Astrocyte of the cerebellum (primary cell): ENCODE measurements around the gene MFF.

Source experiments
- DNase-seq: peaks from one replicate; pipeline ENCODE4 v3.0.0-alpha.2; 2011; ENCODE audit warnings: low read depth
- H3K4me3 ChIP-seq: 2 replicates; pipeline ENCODE4 v1.5.1; 2011; ENCODE audit warnings: mild to moderate bottlenecking, low read depth, low read length, moderate library complexity
- in situ Hi-C: cut with HindIII; loops from 2 replicates; pipeline ENCODE4 v1.10.0; 2017; ENCODE audit warnings: low sequenced_read_pairs
- TF ChIP-seq, protein P1 (sequence below): IDR thresholded peaks from 2 replicates; pipeline ENCODE4 v1.5.1; 2012; ENCODE audit warnings: low read length, low read depth, moderate library complexity, mild to moderate bottlenecking; ENCODE audit errors: missing control alignments

MFF gene, protein sequence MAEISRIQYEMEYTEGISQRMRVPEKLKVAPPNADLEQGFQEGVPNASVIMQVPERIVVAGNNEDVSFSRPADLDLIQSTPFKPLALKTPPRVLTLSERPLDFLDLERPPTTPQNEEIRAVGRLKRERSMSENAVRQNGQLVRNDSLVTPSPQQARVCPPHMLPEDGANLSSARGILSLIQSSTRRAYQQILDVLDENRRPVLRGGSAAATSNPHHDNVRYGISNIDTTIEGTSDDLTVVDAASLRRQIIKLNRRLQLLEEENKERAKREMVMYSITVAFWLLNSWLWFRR

DNA sequence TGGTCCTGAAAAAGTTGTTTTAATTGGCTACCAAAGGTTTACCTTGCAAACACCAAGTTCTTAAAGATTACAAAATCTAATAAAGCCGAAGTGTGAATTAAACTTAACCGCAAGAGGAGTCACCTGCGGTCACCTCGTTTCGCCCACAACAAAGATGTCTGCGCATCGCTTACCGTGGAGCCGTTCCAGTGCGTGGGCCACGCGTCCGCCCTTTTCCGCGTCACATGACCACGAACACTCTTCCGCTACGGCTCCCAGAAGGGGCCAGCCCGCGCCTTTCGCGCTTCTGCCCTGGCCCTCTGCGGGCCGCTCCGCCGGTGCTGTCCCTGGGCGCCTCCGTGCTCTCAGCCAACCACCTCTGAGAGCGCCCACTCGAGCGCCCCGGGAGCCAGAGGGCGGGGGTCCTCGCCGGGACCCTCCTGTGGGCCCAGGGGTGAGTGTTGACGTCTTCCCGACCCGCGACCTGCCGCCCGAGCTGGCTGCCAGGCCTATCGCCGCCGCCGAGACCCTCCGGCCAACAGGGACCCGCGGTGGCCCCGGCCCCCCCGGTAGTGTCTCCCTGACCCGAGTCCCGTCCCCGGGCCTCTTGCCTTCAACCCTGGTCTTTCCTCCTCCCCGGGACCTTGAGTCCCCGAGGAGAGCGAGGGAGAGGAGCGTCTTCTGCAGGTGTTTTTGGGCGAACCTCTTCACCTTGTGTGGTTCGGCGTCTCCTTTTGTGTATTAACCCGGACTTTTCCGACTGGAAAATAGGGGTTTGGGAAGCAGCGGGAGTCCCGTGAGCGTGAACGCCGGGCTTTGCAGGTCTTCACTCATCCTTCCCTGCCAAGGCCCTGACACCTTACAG lies at the start of gene MFF:
MFF (plus strand) TSS at position 257 of the 844 bp plus-strand sequence. CDS start 5,415 bp downstream, outside the sequence.
- TF ChIP-seq, protein P1, sequence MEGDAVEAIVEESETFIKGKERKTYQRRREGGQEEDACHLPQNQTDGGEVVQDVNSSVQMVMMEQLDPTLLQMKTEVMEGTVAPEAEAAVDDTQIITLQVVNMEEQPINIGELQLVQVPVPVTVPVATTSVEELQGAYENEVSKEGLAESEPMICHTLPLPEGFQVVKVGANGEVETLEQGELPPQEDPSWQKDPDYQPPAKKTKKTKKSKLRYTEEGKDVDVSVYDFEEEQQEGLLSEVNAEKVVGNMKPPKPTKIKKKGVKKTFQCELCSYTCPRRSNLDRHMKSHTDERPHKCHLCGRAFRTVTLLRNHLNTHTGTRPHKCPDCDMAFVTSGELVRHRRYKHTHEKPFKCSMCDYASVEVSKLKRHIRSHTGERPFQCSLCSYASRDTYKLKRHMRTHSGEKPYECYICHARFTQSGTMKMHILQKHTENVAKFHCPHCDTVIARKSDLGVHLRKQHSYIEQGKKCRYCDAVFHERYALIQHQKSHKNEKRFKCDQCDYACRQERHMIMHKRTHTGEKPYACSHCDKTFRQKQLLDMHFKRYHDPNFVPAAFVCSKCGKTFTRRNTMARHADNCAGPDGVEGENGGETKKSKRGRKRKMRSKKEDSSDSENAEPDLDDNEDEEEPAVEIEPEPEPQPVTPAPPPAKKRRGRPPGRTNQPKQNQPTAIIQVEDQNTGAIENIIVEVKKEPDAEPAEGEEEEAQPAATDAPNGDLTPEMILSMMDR: peak; percentile 22
- DNase-seq: peak; percentile 80
- in situ Hi-C loops: no loop called here
- H3K4me3 ChIP-seq: peak within 1 kb of the TSS; percentile 59

DNA sequence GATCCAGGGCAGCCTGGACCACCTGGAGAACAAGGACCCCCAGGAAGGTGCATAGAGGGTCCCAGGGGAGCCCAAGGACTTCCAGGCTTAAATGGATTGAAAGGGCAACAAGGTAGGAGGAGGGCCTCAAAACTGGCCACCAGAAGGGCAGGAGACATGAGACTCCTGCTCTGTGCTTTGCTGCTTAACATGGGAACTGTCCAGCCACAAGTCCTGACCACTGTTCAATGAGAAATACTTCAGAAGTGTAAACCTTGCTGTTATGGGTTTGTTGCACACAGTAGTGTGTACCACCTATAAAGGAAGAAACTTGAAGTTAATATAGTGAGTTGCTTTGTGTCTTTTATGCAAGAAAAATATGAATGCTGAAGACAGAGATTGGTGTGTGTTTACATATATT lies 44.2 kb upstream of the MFF start:
- DNase-seq: peak; percentile 1
- TF ChIP-seq, protein P1: no peak

DNA sequence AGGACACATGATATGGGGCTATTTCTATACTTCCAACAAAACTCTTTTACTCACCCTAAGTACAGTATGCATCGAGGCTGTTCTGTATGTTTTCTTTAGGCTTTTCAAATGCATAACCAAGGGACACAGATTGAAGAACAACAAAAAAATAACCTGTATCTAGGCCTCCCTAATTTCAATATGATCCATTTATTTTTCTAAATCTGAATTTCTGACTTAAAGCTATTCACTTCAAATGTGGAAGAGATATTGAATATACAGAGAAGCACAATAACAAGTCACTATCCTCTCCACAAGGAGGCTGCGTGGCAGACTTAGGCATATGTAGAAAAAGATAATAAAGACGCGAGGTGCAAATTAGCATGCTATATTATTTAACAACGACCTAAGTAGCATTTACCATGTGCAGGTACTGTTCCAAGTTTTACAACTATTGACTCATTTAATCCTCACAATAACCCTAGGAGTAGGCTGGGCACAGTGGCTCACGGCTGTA lies 39.3 kb upstream of the MFF start:
- no peak for DNase-seq
- in situ Hi-C loops: no loop called here
- TF ChIP-seq, protein P1: no peak
- no peak overlapping the region for H3K4me3 ChIP-seq

More for the DNA sequence above, 44.2 kb upstream of the MFF start:
- in situ Hi-C loops: no loop called here
- no peak overlapping the region for H3K4me3 ChIP-seq

DNA sequence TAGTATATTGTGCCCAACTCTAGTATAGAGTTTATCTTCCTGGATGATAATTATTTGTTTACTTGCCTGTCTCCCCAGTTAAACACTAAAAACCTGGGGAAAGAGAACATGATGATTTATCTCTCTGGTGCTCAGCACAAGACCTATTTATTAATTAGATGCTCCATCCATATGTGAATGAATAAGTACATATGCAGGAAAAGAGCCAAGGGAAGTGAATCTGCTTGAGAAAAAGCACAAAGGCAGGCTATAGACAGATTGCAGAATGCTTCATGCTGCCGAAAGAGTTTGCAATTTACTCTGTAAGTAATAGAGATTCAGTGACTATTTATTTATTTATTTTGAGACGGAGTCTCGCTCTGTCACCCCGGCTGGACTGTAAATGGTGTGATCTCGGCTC lies 37.3 kb upstream of the MFF start:
- H3K4me3 ChIP-seq: no peak overlapping the region
- no peak for DNase-seq
- TF ChIP-seq, protein P1: no peak
- in situ Hi-C loops: no loop called here

DNA sequence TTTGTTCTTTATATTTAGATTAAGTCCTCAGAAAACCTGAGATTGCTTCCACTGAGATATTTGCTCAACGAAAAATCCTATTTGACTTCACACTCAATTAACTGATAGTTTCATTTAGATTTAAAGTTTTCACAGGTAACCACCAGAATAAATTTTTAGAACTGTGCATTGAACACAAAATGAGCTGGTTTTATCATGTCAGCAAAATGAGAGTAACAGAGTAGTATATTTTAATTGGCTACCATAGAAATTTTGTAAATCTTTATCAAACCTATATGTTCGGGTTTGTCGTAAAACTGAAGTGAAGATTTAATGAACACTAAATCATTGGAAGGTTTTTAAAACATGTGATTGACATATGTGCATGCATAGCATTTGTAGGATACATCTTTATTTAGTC lies 32.7 kb upstream of the MFF start:
- no peak overlapping the region for H3K4me3 ChIP-seq
- TF ChIP-seq, protein P1: no peak
- DNase-seq: no peak
- in situ Hi-C loops: no loop called here

DNA sequence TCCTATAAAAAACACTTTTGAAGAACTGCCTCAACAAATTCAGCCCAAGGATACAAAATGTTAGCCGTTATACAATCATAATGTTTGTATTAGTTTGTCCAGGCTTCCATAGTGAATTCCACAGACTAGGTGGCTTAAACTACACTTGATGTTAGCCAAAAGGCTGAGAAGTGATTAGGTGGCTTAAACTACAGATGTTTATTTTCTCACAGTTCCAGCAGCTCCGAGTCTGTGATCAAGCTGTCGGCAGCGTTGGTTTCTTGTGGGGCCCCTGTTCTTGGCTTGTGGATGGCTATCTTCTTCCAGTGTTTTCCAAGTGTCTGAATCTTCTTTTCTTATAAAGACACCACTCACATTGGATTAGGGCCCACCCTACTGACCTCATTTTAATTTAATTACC lies 31.5 kb upstream of the MFF start:
- H3K4me3 ChIP-seq: no peak overlapping the region
- TF ChIP-seq, protein P1: no peak
- in situ Hi-C loops: no loop called here
- DNase-seq: no peak
